Naive B cell (primary cell): ENCODE results near the gene ENDOG. TPM values are rescaled to one million over a fixed set of nuclear protein-coding genes. Genes with fewer than 3 reads are reported as not detected.
"Not testable (repeated sequence)": the region's sequence is repeated elsewhere in the genome, so short reads cannot be mapped to it uniquely, and the experiment has no call there.

Experiments
- ATAC-seq, 2 donors: fragments of 150-1000 bp; cut with Tn5 transposase; 2 replicates each; pipeline ENCODE4 v1.10.0; 2021; ENCODE audit warnings: low read depth in 2 of 2, mild to moderate bottlenecking in 2 of 2, moderate library complexity in 2 of 2
- DNase-seq: peaks from one replicate; pipeline ENCODE4 v3.0.0; 2022
- H3K27ac Mint-ChIP-seq, 6 donors: one replicate each; pipeline ENCODE4 v1.8.0; 2020 to 2022; ENCODE audit warnings: mild to moderate bottlenecking in 6 of 6, mixed read lengths in 6 of 6, moderate library complexity in 5 of 6, inconsistent platforms in 2 of 6
- H3K27me3 Mint-ChIP-seq, 3 donors: one replicate each; pipeline ENCODE4 v1.8.0; 2021 to 2022; ENCODE audit warnings: mixed read lengths in 3 of 3, mild to moderate bottlenecking in 1 of 3
- H3K36me3 Mint-ChIP-seq, 2 donors: one replicate each; pipeline ENCODE4 v1.8.0; 2020 to 2022; ENCODE audit warnings: mixed read lengths in 2 of 2, inconsistent platforms in 1 of 2, mild to moderate bottlenecking in 1 of 2
- H3K4me1 Mint-ChIP-seq, 3 donors: one replicate each; pipeline ENCODE4 v1.8.0; 2020 to 2022; ENCODE audit warnings: mixed read lengths in 3 of 3, inconsistent platforms in 1 of 3, mild to moderate bottlenecking in 1 of 3, moderate library complexity in 1 of 3
- H3K4me3 Mint-ChIP-seq, 8 donors: one replicate each; pipeline ENCODE4 v1.8.0; 2020 to 2022; ENCODE audit warnings: mild to moderate bottlenecking in 8 of 8, mixed read lengths in 8 of 8, moderate library complexity in 8 of 8, inconsistent platforms in 2 of 8
- H3K9me3 Mint-ChIP-seq, 7 donors: one replicate each; pipeline ENCODE4 v1.8.0; 2020 to 2022; ENCODE audit warnings: mixed read lengths in 7 of 7, mild to moderate bottlenecking in 5 of 7, inconsistent platforms in 2 of 7, moderate library complexity in 1 of 7
- polyA plus RNA-seq, 6 donors: library from polyadenylated mRNA; unstranded; fragments of 300-500 nt; fragmentation: Illumina TruSeq; gene quantifications; one replicate each; pipeline ENCODE4 v1.2.3, GENCODE V29; 2021; ENCODE audit warnings: low read depth in 6 of 6

Gene ENDOG
- polyA plus RNA-seq, 6 donors from 2014 or later: 5.0 to 17.8 (median 14.7) TPM

DNA sequence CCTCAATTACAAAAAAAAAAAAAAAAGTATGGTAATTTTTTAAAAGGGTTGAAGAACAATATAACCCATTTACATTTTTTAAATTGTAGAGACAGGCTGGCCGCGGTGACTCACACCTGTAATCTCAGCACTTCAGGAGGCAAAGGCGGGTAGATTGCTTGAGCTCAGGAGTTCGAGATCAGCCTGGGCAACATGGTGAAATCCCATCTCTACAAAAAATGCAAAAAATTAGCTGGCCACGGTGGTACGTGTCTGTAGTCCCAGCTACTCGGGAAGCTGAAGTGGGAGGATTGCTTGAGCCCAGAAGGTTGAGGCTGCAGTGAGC, 52.6 kb downstream of the ENDOG start:
- DNase-seq, H3K4me1 Mint-ChIP-seq, ATAC-seq, H3K27me3 Mint-ChIP-seq, H3K9me3 Mint-ChIP-seq, H3K36me3 Mint-ChIP-seq, H3K27ac Mint-ChIP-seq, H3K4me3 Mint-ChIP-seq: not testable (repeated sequence)

Other genes with a start within 250 kb of the ENDOG start
- 10 to 100 TPM; 36.8 to 76.4 (median 49.7) TPM for gene DYNC2I2, start 161.7 kb upstream of the ENDOG start, polyA plus RNA-seq
- 100 to 1,000 TPM; 186 to 306 (median 222) TPM for gene SET, start 129.3 kb upstream of the ENDOG start, polyA plus RNA-seq
- under 1 TPM in 5 of 6 donors, not detected in 1; 0.12 to 0.92 (median 0.50) TPM for gene PKN3, start 116.0 kb upstream of the ENDOG start, polyA plus RNA-seq
- gene ZDHHC12, start 94.4 kb upstream of the ENDOG start, polyA plus RNA-seq: 10 to 100 TPM; 17.9 to 47.6 (median 43.2) TPM
- gene ZER1, start 46.6 kb upstream of the ENDOG start, polyA plus RNA-seq: 10 to 100 TPM; 30.9 to 43.1 (median 33.0) TPM
- gene TBC1D13, start 31.2 kb upstream of the ENDOG start, polyA plus RNA-seq: 10 to 100 TPM; 23.8 to 39.7 (median 25.6) TPM
- 10 to 100 TPM; 38.6 to 60.4 (median 52.5) TPM for gene SPOUT1, start 11.3 kb downstream of the ENDOG start, polyA plus RNA-seq
- gene KYAT1, start 63.5 kb downstream of the ENDOG start, polyA plus RNA-seq: 1 to 10 TPM; 7.0 to 9.7 (median 8.5) TPM
- 10 to 100 TPM in 5 of 6 donors, 1 to 10 TPM in 1; 8.7 to 25.5 (median 14.6) TPM for gene LRRC8A, start 63.6 kb downstream of the ENDOG start, polyA plus RNA-seq
- under 1 TPM in 2 of 6 donors, not detected in 4; 0.34 to 0.39 TPM for gene PHYHD1, start 102.5 kb downstream of the ENDOG start, polyA plus RNA-seq
- gene DOLK, start 129.1 kb downstream of the ENDOG start, polyA plus RNA-seq: 10 to 100 TPM in 4 of 6 donors, 1 to 10 TPM in 2; 9.3 to 14.2 (median 10.4) TPM
- 10 to 100 TPM; 20.2 to 30.2 (median 24.7) TPM for gene NUP188, start 129.2 kb downstream of the ENDOG start, polyA plus RNA-seq
- 10 to 100 TPM; 18.0 to 38.7 (median 30.5) TPM for gene SH3GLB2, start 209.8 kb downstream of the ENDOG start, polyA plus RNA-seq
- 10 to 100 TPM in 1 of 6 donors, 1 to 10 TPM in 5; 2.7 to 12.8 (median 6.2) TPM for gene MIGA2, start 218.1 kb downstream of the ENDOG start, polyA plus RNA-seq